Upper lobe of right lung (tissue), 1 donor: Measurements from ENCODE around the gene RNPEP. TPM values are rescaled to one million over a fixed set of nuclear protein-coding genes. Genes with fewer than 3 reads are reported as not detected.

Experiments used
- ATAC-seq: fragments of 200-7000 bp; cut with Tn5 transposase; one replicate; pipeline ENCODE4 v1.9.1; 2020; ENCODE audit warnings: mild to moderate bottlenecking, moderate library complexity
- DNase-seq: peaks from one replicate; pipeline ENCODE4 v3.0.0-alpha.2; 2020
- H3K27ac ChIP-seq: fragments of 200-600 bp; one replicate; pipeline ENCODE4 v1.8.0; 2022
- H3K27me3 ChIP-seq: fragments of 200-600 bp; one replicate; pipeline ENCODE4 v1.8.0; 2022; ENCODE audit warnings: mild to moderate bottlenecking
- H3K36me3 ChIP-seq: fragments of 200-600 bp; one replicate; pipeline ENCODE4 v1.8.0; 2022
- H3K4me1 ChIP-seq: fragments of 200-600 bp; one replicate; pipeline ENCODE4 v1.8.0; 2022
- H3K4me3 ChIP-seq: fragments of 200-600 bp; one replicate; pipeline ENCODE4 v1.8.0; 2022; ENCODE audit warnings: mild to moderate bottlenecking
- H3K9me3 ChIP-seq: fragments of 200-600 bp; one replicate; pipeline ENCODE4 v1.8.0; 2022
- intact Hi-C: fragments of 100-400 bp; cut with DNase I; formaldehyde crosslinking; loops from one replicate; pipeline ENCODE4 v1.11.0; 2022
- total RNA-seq: library from RNA; stranded (reverse); fragmentation: NEBNext Ultra II Directional; extraction: Animal tissue kit (Norgen Biotek cat#: 25700); gene quantifications from one replicate; pipeline ENCODE4 v1.2.1, GENCODE V29; 2021
- TF ChIP-seq, protein P1 (sequence below): fragments of 200-600 bp; IDR thresholded peaks from one replicate; pipeline ENCODE4 v1.8.0; 2022; ENCODE audit warnings: antibody characterized with exemption
- donor health status: DM: no; HTN: yes; CAD: no; lungs with severe emphysema.

RNPEP gene
- total RNA-seq, 1 donor from 2014 or later = 61.7 TPM

DNA sequence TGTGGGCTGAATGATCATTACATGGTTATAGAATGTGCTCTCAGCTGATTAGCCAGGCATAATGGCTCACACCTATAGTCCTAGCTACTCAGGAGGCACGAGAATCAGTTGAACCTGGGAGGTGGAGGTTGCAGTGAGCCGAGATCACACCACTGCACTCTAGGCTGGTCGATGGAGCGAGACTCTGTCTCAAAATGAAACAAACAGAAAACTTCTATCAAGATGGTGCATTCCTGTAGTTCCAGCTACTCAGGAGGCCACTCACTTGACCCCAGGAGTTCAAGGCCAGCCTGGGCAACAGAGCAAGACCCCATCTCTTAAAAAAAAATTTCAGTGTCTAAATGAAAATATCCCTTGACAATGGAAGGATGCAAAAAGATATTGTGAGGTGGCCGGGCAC lies 16.3 kb upstream of the RNPEP start:
- TF ChIP-seq, protein P1, sequence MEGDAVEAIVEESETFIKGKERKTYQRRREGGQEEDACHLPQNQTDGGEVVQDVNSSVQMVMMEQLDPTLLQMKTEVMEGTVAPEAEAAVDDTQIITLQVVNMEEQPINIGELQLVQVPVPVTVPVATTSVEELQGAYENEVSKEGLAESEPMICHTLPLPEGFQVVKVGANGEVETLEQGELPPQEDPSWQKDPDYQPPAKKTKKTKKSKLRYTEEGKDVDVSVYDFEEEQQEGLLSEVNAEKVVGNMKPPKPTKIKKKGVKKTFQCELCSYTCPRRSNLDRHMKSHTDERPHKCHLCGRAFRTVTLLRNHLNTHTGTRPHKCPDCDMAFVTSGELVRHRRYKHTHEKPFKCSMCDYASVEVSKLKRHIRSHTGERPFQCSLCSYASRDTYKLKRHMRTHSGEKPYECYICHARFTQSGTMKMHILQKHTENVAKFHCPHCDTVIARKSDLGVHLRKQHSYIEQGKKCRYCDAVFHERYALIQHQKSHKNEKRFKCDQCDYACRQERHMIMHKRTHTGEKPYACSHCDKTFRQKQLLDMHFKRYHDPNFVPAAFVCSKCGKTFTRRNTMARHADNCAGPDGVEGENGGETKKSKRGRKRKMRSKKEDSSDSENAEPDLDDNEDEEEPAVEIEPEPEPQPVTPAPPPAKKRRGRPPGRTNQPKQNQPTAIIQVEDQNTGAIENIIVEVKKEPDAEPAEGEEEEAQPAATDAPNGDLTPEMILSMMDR = no peak

DNA sequence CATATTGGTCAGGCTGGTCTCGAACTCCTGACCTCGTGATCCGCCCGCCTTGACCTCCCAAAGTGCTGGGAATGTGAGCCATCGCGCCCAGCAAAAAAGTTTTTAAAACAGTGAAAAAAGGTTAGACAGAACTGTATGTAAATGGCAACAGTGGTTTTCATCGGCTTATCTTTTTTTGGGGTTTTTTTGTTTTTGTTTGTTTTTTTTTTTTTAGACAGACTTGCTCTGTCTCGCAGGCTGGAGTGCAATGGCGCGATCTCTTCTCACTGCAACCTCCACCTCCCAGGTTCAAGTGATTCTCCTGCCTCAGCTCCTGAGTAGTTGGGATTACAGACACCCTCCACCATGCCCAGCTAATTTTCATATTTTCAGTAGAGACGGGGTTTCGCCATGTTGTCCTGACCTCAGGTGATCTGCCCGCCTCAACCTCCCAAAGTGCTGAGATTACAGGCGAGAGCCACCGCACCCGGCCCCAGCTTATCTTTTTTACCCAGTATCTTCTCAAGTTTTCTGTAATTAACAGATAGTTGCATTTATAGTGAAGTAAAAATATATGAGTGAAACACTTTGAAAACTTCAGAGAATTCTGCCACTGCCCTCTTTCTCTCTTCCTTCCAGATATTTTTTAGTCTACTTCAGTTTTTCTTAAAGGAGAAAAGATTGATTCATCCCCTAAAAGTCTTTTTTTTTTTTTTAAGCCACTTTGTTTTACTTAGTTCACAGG lies 14.1 kb upstream of the RNPEP start:
- TF ChIP-seq, protein P1 = no peak
- H3K36me3 ChIP-seq = peaks cover 75% of the 10 kb centered on the region
- no peaks in the 10 kb centered on the region for H3K9me3 ChIP-seq
- H3K27me3 ChIP-seq = no peaks in the 10 kb centered on the region
- intact Hi-C loops = no loop called here
- DNase-seq (no peak), ATAC-seq (no peak)
- H3K4me1 ChIP-seq = no peaks in the 10 kb centered on the region
- no peak overlapping the region for H3K27ac ChIP-seq
- H3K4me3 ChIP-seq = no peak overlapping the region

More for the DNA sequence above, 16.3 kb upstream of the RNPEP start:
- ATAC-seq (no peak), DNase-seq (peak; percentile 3)
- H3K27ac ChIP-seq = no peak overlapping the region
- no peak overlapping the region for H3K4me3 ChIP-seq
- H3K4me1 ChIP-seq = no peaks in the 10 kb centered on the region
- peaks cover 97% of the 10 kb centered on the region for H3K36me3 ChIP-seq
- H3K27me3 ChIP-seq = no peaks in the 10 kb centered on the region
- intact Hi-C loops = no loop called here
- no peaks in the 10 kb centered on the region for H3K9me3 ChIP-seq

GRCh38 chr1:201970334-201971159 lies 11.9 kb upstream of the RNPEP start:
- H3K27ac ChIP-seq = no peak overlapping the region
- H3K27me3 ChIP-seq = no peaks in the 10 kb centered on the region
- TF ChIP-seq, protein P1 = no peak
- no peak for DNase-seq
- peaks cover 53% of the 10 kb centered on the region for H3K36me3 ChIP-seq
- no peaks in the 10 kb centered on the region for H3K9me3 ChIP-seq
- no peaks in the 10 kb centered on the region for H3K4me1 ChIP-seq
- intact Hi-C loops = loop anchor here (5.0 kb wide), 1 partner anchor 73 kb away; no protein-coding TSS in a partner anchor
- H3K4me3 ChIP-seq = no peak overlapping the region
- no peak for ATAC-seq

GRCh38 chr1:201982082-201982622 lies 296 bp upstream of the RNPEP start:
- DNase-seq = peak; percentile 90
- TF ChIP-seq, protein P1 = no peak
- intact Hi-C loops = no loop called here

GRCh38 chr1:201983380-201983805 lies 945 bp downstream of the RNPEP start:
- H3K4me1 ChIP-seq = peaks cover 13% of the 10 kb centered on the region
- H3K36me3 ChIP-seq = no peaks in the 10 kb centered on the region
- H3K27ac ChIP-seq = peak overlapping the region; percentile 95
- no peaks in the 10 kb centered on the region for H3K27me3 ChIP-seq
- intact Hi-C loops = no loop called here
- no peak for ATAC-seq
- H3K4me3 ChIP-seq = peak overlapping the region; percentile 89
- DNase-seq = no peak
- TF ChIP-seq, protein P1 = no peak
- H3K9me3 ChIP-seq = no peaks in the 10 kb centered on the region

More at GRCh38 chr1:201982082-201982622, 296 bp upstream of the RNPEP start:
- Histone ChIP-seq H3K4me1 (peaks cover 13% of the 10 kb centered on the region), H3K27me3 (no peaks in the 10 kb centered on the region), H3K4me3 (peak overlapping the region; percentile 89), H3K9me3 (no peaks in the 10 kb centered on the region), H3K27ac (no peak overlapping the region), H3K36me3 (no peaks in the 10 kb centered on the region)
- peak; percentile 94 for ATAC-seq
